CD4-positive, alpha-beta T cell treated with Interferon alpha-2 for 1 hour (primary cell): ENCODE measurements around the gene GNAI2.

Experiments
- DNase-seq, 2 donors: peaks; one replicate each; pipeline ENCODE4 v3.0.0-alpha.2; 2020 to 2022

GNAI2 gene

DNA sequence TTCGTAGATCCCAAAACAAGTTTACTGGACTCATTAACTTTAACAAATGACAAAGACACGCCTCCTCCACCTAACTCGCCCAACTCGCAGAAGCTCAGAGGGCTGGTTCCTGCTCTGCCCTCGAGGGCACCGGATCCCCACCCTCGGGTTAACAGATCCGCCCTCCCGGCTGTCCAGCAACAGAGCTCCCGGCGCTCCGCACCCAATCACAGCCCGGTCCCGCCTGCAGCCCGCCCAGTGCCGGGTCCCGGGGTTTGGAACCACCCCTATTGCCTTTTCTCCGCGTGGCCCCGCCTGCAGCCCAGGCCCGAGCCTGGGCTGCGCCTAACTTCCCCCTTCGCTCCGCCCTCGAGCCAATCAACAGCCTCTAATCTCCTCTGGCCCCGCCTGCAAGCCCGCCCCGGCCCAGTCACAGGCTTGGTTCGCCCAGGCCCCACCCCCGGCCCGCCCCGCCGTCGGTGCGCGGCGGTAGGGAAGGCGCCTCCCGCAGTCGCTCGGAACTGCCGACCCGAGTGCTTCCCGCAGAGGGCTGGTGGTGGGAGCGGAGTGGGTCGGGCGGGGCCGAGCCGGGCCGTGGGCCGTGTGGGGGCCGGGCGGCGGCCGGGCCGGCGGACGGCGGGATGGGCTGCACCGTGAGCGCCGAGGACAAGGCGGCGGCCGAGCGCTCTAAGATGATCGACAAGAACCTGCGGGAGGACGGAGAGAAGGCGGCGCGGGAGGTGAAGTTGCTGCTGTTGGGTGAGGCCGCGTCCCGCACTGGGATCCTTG lies at the start of gene GNAI2:
Gene GNAI2 (plus strand): TSS at position 489 of the 768 bp plus-strand sequence. CDS start 132 bp downstream, at position 621.
- peak; percentile 99 for DNase-seq

DNA sequence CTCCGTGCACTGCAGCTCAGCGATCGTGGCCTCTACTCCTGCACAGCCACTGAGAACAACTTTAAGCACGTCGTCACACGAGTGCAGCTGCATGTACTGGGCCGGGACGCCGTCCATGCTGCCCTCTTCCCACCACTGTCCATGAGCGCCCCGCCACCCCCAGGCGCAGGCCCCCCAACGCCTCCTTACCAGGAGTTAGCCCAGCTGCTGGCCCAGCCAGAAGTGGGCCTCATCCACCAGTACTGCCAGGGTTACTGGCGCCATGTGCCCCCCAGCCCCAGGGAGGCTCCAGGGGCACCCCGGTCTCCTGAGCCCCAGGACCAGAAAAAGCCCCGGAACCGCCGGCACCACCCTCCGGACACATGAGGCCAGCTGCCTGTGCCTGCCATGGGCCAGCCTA lies 48.3 kb upstream of the GNAI2 start:
- no peak for DNase-seq

DNA sequence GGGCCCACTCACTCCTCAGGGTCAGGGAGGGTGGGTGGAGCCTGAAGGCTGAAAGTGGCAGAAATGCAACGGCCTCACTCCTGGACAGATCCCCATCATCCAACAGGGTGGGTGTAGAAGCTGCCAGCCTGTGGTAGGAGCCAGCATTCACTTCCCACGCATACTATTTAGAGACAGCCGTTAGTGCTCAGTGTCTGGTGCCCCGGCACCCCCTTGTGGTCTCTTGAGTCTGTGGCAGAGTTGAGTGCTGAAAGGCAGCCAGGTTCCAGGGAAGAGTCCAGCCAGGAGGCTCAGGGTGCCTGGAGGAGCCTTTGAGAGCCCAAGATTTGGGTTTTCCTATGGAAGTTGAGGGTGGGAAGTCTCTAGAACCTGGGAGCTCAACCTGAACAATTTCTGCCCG lies 46.7 kb upstream of the GNAI2 start:
- peak; percentile 17 to 40 for DNase-seq

DNA sequence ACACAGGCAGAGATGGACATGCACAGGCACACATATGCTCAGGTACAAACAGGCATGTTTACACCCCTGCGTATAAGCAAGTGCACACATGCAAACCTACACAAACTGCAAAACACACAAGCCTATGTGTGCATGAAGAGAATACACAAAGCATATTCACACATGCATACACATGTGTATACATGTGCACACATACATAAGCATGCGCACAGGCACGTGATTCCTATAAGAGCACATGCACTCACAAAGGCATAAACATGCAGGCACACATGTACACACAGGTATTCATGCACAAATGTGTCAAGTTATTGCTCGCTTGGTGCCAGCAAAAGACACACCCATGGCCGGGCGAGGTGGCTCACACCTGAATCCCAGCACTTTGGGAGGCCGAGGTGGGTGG lies 46.0 kb upstream of the GNAI2 start:
- no peak for DNase-seq

DNA sequence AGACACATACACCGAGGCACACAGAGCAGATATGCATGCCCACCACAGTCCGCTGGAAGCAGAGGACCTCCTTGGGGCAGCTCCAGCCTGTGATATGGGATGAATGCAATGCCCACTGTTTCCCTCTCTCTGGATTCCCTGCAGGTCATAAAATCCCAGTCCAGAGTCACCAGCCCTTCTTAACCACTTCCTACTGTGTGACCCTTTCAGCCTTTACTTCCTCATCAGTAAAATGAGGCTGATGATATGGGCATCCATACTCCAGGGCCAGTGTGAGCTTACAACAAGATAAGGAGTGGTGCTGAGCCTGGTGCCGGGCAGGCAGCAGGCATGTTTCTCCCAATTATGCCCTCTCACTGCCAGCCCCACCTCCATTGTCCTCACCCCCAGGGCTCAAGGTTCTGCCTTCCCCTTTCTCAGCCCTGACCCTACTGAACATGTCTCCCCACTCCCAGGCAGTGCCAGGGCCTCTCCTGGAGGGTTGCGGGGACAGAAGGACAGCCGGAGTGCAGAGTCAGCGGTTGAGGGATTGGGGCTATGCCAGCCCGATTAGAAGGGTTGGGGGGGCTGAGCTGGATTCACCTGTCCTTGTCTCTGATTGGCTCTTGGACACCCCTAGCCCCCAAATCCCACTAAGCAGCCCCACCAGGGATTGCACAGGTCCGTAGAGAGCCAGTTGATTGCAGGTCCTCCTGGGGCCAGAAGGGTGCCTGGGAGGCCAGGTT lies 44.9 kb upstream of the GNAI2 start, which contains the start of gene GNAT1:
Gene GNAT1 (plus strand): TSS at position 675 of the 725 bp plus-strand sequence. CDS start 116 bp downstream, outside the sequence.
- DNase-seq = no peak

DNA sequence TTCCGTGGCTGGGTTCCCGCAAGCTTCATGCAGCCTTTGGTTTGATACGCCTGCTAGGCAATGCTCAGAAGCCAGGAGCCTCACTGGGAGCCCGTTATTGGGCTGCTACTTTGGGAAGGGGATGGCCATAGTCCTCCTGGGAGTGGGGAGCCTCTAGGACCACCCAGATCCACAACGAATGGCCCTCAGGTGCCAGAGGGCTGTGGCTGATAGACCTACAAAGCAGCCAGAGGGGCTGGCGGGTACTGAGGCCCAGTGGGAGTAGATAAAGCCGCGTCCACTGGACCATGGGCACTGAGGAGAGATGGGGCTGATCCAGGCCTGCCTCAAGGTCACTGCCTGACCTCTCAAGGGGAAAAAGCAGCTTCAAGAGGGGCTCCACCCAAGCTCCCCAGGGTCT lies 43.9 kb upstream of the GNAI2 start:
- DNase-seq = no peak

DNA sequence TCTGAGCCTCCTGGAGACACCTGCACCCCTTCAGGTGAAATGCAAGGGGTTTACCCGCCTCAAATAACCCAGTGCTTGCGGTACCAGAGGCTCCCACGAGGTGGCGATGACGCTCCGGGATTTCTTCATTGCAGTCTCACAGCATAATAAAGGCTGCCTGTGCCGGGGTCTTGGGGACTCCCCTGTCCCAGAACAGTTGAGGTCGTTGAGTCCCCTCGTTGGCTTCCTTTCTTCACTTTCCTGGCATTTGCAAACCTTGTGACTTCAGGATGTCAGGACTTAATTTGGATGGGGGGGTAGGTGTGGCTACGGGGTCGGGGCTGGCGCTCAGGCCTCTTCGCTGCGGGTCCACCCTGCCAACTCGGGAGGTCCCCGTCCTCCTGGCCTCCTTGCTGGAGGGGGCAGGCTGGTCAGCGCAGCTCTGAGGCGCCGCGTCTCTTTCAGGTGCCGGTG lies 43.3 kb upstream of the GNAI2 start:
- peak; percentile 81 to 87 for DNase-seq

DNA sequence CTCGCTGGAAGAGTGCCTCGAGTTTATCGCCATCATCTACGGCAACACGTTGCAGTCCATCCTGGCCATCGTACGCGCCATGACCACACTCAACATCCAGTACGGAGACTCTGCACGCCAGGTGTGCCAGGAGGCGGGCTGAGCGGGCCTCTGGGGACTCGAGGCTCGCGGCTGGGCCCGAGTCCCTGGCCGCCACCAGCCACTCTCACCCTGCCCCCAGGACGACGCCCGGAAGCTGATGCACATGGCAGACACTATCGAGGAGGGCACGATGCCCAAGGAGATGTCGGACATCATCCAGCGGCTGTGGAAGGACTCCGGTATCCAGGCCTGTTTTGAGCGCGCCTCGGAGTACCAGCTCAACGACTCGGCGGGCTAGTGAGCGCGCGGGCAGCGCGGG lies 42.7 kb upstream of the GNAI2 start:
- no peak for DNase-seq

DNA sequence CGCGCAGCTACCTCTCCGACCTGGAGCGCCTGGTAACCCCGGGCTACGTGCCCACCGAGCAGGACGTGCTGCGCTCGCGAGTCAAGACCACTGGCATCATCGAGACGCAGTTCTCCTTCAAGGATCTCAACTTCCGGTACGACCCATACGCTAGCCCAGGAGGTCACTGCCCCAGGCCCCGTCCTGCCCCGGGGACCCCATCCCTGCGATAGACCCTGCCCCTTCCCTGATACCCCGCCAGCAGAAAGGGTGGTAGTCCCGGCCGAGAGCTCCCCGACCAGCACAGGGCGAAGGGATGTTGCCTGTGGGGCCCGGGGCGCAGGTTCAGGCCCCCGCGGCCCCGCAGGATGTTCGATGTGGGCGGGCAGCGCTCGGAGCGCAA lies 42.3 kb upstream of the GNAI2 start:
- DNase-seq = no peak

DNA sequence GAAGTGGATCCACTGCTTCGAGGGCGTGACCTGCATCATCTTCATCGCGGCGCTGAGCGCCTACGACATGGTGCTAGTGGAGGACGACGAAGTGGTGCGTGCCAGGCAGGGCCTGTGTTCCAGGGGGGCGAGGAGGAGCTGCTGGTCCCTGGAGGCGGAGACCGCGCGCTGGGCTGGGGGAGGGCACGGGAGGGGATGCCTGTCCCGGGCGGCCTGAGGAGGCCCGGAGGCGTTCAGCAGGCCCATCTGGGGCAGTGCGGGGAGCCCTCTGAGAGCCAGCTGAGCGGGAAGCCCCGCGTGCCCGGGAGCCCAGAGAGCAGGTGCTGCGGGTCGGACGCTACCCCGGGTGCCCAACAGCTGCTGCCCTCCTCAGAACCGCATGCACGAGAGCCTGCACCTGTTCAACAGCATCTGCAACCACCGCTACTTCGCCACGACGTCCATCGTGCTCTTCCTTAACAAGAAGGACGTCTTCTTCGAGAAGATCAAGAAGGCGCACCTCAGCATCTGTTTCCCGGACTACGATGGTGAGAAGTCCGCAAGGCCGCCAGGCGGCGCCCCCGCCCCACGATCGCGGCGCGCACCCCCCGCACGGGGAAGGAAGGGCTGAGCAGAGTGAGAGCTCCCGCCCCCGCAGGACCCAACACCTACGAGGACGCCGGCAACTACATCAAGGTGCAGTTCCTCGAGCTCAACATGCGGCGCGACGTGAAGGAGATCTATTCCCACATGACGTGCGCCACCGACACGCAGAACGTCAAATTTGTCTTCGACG lies 41.7 kb upstream of the GNAI2 start:
- DNase-seq = peak; percentile 85 to 89

DNA sequence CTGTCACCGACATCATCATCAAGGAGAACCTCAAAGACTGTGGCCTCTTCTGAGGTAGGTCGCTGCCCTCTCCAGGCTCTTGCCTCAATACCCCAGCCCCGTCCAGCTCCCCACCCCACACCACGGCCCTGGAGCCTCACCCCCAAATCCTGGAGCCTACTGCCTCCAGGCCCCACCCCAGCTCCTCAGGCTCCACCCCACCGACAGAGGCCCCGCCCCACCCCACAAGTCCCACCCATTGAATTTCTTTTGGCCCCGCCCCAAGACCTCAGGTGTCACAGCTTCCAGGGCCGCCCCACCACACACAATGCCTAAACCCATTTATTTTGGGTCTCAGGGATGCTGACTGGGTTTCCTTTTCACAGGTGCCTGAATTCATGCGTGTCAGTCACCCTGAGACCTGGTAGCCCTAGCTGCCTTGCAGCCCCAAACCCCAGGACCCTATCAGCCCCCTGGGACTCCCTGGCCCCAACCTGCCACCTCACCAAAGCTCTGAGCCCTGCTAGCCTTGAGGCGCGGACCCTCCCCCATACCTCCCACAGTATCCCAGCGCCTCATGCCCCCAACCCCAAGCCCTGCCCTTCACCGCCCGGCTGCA lies 41.0 kb upstream of the GNAI2 start:
- peak in 1 of 2 donors; percentile 59 for DNase-seq

DNA sequence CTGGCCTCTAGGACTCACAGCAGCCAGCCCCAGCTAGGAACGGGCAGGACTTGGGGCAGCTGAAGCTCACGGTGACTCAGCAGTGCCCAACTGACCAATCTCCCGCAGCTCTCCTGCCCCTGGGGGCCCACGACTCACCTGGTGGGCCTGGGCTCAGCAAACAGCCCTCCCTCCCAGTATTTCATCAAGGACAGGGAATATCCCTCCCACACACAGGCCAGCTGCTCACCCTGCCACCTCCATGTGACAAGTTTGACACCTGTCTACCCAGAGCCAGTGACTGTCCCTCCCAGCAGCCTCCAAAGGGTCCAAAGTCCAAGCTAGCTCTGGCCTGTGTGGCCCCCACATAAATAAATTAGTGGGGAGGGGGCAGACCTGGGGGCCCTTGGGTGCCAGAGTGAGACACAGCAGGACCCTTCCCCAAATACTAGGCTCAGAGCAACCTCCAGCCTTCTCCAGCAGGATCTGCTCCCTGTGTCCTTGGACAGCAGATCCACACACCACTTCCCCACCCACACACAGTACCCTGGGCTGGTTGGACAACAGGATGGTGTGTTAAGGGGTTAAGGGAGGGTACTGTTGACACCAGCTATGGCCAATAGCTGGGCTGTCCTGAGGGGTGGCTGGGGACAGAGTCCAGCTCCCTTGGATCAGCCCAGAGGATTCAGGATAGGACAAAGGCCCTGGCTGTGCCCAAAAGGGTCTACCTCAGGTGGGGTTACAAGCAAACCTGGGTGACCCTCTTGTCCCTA lies 40.3 kb upstream of the GNAI2 start:
- no peak for DNase-seq

DNA sequence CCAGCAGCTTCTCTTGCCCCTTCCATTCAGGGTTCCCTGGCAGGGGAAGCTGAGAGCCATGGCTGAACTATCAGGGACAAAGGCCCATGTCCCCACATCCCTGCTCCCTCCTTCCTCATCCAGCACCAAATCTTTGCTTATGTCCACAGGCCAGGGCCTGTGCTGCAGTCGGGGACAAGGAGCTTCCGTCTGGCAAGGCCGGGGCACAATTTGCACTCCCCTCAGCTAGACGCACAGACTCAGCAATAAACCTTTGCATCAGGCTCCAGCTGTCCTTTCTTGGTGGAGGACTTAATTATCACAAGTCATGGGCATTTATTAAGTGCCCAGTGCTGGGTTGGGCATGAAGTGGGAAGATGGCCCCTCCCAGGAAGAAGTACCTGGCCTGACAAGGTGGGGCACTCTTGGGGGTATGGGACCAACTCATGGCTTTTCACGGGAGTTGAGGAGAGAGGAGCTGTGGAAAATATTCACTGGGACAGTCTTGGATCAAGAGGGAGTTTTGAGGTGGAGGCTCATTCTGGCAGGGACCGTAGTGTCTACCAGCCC lies 39.7 kb upstream of the GNAI2 start:
- no peak for DNase-seq

DNA sequence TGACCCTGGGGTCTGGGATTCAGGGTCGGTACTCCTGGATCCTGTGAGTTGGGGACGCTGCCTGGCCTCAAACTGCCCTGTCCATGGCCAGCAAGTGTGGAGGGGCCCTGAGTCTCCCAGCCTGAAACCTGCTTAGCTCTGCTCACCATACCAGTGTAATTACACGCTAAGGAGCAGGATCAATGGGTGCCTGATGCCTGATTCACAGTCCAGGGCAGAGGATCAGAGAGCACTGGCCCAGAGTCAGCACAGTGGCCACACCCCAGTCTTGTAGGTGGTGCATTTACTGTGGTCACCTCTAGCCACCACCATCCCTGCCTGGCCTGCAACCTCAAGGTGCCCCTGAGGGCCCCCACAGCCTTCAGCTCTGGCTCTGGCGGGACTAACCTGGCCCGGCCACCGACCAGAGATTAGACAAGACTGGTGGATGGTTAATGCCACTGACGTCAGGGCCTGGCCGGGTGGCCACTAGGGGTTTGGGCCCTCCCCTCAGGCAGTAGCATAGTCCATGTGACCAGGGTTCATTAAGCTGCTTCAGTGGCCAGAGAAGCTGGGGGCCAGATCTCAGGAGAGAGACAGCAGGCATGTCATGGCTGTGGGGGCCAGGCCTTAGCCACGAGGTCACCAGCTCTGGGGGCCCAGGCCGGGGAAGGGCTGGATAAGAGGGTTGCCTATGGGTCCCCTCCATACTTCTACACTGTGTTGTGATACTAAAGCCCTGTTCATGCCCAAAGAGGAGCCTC lies 34.3 kb upstream of the GNAI2 start:
- DNase-seq = no peak

DNA sequence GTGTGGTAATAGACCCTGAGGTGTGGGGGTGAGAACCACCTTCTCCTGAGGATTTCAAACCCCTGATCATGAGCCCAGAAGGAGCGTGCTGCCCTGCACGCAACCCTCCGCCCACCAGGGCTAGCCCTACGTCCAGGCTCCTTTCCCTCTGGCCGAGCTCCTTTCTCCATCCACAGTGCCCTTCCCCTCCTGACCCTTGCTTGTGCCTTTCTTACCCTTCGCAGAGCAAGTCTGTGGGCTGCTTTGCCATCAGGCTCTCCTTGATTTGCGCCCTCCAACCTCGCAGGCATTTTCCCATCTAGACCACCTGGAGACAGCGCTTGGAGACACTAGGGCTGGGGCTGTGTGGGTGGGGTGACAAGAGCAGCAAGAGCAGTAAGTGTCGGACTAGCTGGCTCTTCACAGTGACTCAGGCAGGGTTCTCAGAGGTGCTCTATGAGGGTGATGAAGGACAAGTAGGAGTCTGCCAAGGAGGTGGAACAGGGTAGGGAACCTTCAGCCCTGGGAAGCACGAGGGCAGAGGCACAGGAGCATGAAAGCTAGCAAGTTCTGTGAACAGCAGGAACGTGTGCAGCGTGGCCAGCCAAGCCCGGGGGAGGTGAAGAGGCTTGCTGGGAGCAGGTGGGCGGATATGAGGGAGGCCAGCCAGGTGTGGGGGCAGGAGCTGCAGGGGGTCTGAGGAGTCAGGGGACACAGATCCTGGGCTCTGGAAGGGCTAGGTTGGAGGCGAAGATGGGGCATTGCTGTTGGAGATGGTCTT lies 33.5 kb upstream of the GNAI2 start:
- no peak for DNase-seq

DNA sequence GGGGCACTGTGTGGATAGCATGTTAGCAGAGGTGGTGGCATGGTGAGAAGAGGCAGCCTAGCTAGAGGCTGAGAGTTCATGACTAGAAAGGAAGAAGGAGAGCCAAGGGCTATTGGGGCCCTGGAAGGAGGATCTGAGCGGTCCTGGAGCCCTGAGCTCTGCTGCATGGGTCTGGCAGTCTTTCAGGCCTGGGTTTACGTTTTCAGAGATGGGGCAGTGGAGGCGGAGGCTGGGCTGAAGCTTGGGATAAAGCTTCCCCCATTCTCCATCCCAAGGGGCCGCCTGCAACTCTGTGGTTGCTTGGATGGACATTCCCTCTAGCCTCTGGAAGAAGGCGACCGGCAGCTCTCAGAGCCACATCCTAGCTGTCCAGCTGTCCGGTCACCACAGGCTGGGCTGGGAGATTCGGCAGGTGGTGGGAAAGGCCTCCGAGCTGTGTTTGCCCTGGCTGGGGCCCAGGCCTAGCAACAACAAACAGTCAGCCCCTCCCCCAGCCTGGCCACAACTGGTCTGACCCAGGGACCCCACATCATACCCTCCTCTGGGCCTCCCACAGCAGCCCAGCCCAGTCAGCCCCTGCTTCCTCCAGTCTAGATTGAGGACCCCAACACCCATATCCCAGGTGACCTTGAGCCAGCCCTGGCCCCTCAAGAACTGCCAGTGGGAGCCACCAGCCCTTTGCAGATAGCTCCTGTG lies 32.7 kb upstream of the GNAI2 start:
- DNase-seq = no peak

DNA sequence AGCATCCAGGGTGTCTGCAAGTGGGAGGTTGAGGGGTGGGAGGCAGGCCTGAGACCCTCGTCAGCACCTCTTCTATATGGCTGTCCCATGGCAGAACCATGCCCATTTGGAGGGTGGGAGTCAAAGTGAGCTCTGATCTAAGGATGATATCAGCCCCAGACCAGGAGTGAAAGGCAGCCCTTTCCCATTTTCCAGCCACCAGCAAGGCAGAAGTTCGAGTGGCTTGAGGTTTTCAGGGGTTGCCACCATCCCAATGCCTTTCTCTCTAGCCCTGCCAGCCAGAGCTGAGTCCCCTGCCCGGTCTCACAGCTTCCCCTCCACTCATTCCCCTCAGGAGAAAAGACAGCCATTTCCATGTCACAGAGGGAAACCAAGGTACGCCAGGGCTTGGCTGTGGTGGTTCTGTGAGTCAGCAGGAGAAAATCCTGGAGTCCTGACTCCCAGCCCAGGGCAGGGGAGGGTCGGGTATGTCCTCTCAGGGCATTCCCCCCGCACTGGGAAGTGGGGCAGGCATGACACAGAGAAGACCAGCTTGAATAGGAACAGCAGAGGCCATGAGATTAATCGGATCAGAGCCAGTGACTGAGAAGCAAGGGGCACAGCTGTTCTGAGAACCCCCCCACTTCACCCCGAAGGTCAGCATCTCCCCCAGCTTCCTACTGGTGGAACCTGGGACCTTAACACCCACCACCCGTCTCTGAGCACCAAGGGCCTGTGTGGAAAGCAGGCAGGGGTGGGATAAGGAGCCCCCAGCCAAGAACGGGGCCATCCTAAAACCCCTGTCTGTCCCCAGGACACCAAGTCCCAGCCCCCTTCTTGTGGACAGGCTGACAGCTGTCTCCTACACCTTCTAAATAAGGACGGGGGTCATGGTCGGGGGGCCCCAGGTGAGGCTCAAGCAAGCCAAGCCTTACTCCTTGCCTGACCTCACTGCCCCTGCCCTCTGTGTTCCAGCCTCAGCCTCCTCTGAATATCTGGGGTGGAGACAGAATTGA lies 31.9 kb upstream of the GNAI2 start:
- no peak for DNase-seq

DNA sequence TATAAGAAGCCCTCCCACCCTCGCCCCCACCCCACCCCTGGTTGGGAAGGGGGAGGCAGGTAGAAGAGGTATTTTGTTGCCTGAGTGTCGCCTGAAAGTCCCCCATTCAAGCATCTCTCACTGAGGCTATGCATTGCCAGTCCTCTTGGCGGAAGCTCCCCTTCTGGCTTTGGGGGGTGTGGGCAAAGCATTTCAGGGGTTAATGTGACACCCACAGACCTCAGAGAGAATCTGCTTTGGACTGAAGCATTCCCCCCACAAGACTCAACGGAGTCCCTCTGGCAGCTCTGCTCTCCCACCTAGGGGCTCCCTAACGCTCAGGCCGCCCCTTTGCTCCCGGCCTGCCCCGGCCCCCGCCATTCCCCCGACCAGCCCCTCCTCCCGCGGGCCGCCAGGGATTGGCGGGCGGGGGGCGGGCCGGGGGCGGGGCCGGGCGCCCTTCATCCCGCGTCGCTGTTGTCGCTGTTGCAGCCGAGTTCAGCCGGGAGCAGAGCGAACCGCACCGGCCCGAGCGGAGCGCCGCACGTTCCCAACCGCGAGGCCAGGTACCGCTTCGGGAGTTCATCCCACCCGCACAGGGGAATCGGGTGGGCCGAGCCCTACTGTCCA lies 31.1 kb upstream of the GNAI2 start, which contains the start of gene SLC38A3:
Gene SLC38A3 (plus strand): TSS at position 468 of the 609 bp plus-strand sequence. CDS start 8,929 bp downstream, outside the sequence.
- DNase-seq = peak in 1 of 2 donors; percentile 18
